Measurements from ENCODE around the gene IQCE.

DNA sequence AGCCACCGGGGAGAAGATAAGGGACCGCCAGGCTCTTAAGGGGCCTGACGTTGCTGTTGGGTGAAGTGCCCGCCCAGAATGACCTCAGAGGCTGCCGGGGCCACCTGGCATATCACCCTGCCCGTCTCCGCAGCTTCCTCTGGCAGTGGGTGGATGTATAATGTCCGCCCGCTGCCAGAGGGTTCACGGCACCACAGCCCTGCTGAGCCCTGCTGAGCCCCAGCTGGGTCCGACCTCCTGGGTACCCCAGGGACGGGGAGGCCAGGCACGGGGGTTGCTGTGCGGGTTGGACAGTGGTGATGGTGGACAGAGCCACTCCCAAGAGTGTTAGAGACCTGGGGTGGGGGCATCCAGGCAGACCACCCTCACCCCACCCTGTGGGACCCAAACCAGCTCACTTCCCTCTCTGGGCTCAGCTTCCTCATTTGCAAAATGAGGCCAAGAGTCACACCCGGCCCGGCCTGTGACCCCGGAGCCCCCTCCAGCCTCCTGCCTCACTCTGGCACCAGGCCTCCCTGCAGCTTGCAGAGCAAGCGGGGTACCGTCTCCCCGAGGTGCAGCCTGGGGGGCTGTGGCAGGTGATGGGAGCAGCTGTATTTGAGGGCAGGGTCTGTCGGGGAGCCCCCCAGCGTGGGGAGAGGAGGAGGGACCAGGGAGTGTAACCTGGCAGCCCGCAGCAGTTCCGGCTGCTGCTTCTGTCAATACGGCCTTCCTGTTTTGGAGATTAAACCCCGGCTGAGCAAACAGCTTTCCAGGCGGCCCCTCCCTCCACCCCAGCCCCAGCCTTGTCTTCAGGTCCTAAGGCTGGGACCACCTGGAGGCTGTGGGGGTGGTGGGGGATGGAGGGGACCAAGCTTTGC, 47.6 kb upstream of the IQCE start:
- TF ChIP-seq EZH2 (IDR thresholded peaks at IDR 0.05; ENCODE audit: borderline replicate concordance, insufficient read depth, low read length, poor library complexity, severe bottlenecking) = no peak
- TF ChIP-seq, protein P1, sequence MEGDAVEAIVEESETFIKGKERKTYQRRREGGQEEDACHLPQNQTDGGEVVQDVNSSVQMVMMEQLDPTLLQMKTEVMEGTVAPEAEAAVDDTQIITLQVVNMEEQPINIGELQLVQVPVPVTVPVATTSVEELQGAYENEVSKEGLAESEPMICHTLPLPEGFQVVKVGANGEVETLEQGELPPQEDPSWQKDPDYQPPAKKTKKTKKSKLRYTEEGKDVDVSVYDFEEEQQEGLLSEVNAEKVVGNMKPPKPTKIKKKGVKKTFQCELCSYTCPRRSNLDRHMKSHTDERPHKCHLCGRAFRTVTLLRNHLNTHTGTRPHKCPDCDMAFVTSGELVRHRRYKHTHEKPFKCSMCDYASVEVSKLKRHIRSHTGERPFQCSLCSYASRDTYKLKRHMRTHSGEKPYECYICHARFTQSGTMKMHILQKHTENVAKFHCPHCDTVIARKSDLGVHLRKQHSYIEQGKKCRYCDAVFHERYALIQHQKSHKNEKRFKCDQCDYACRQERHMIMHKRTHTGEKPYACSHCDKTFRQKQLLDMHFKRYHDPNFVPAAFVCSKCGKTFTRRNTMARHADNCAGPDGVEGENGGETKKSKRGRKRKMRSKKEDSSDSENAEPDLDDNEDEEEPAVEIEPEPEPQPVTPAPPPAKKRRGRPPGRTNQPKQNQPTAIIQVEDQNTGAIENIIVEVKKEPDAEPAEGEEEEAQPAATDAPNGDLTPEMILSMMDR (IDR thresholded peaks at IDR 0.05; ENCODE audit: poor library complexity, severe bottlenecking) = no peak
- no peak for TF ChIP-seq EP300 (conservative IDR thresholded peaks at IDR 0.05; ENCODE audit: poor library complexity, severe bottlenecking)
- no peak for TF ChIP-seq TAF1 (IDR thresholded peaks at IDR 0.05; ENCODE audit: low read depth)
- TF ChIP-seq SMC3 (conservative IDR thresholded peaks at IDR 0.05; ENCODE audit: poor library complexity) = no peak
- no peak for TF ChIP-seq POLR2AphosphoS5 (IDR thresholded peaks at IDR 0.05)
- no peak for TF ChIP-seq MXI1 (conservative IDR thresholded peaks at IDR 0.05; ENCODE audit: poor library complexity, severe bottlenecking)

Measured in neural cell (in vitro differentiated cells).